Upper lobe of left lung (tissue), 6 donors: ENCODE measurements around the gene LYSMD1. TPM values are rescaled to one million over a fixed set of nuclear protein-coding genes. Genes with fewer than 3 reads are reported as not detected.
"Not testable (repeated sequence)": the region's sequence is repeated elsewhere in the genome, so short reads cannot be mapped to it uniquely, and the experiment has no call there.

ENCODE experiments used
- ATAC-seq, 2 donors: fragments of 200-7000 bp; cut with Tn5 transposase; one replicate each; pipeline ENCODE4 v1.9.1; 2022; ENCODE audit warnings: mild to moderate bottlenecking in 2 of 2, moderate library complexity in 2 of 2; ENCODE audit not compliant: low FRiP score in 2 of 2
- DNase-seq, 2 donors: peaks; one replicate each; pipeline ENCODE4 v3.0.0-alpha.2; 2019 to 2020
- H3K27ac ChIP-seq, 4 donors: fragments of 200-600 bp; sonication (generic); one replicate each; pipeline ENCODE4 v1.5.1; 2016 to 2019
- H3K27me3 ChIP-seq, 4 donors: fragments of 200-600 bp; sonication (generic); one replicate each; pipeline ENCODE4 v1.5.1; 2017 to 2019
- H3K36me3 ChIP-seq, 4 donors: fragments of 200-600 bp; sonication (generic); one replicate each; pipeline ENCODE4 v1.5.1; 2016 to 2019
- H3K4me1 ChIP-seq, 4 donors: fragments of 200-600 bp; sonication (generic); one replicate each; pipeline ENCODE4 v1.5.1; 2018 to 2019
- H3K4me3 ChIP-seq, 4 donors: fragments of 200-600 bp; sonication (generic); one replicate each; pipeline ENCODE4 v1.5.1; 2017 to 2019; ENCODE audit warnings: mild to moderate bottlenecking in 2 of 4, moderate library complexity in 1 of 4
- H3K9me3 ChIP-seq, 4 donors: fragments of 200-600 bp; sonication (generic); one replicate each; pipeline ENCODE4 v1.5.1; 2018 to 2019
- EP300 ChIP-seq, 4 donors: sonication (generic); formaldehyde crosslinking; IDR thresholded peaks; one replicate each; pipeline ENCODE4 v1.5.1; 2017; ENCODE audit warnings: antibody characterized with exemption in 4 of 4, control low read depth in 2 of 4
- POLR2A ChIP-seq, 4 donors: fragments of 450-650 bp; IDR thresholded peaks; one replicate each; pipeline ENCODE4 v1.5.1; 2016 to 2017; ENCODE audit warnings: antibody characterized with exemption in 4 of 4, mild to moderate bottlenecking in 2 of 4
- POLR2AphosphoS5 ChIP-seq, 2 donors: sonication (generic); formaldehyde crosslinking; IDR thresholded peaks; one replicate each; pipeline ENCODE4 v1.5.1; 2017; ENCODE audit warnings: antibody characterized with exemption in 2 of 2
- WGBS, 2 donors: methylation state at CpG; one replicate each; pipeline ENCODE4 v1.1.5; 2017 to 2018; 5-methylcytosine and 5-hydroxymethylcytosine counted together
- total RNA-seq, 6 donors: library from RNA; depleted of rRNA in 4 of 6; stranded (reverse); fragments of >200 nt in 4 of 6; gene quantifications; one replicate each; pipeline versions ENCODE4 v1.1.0 to v1.2.1, GENCODE V29; 2016 to 2021
- TF ChIP-seq, protein P1 (sequence below), 6 experiments: fragments of 450-650 bp in 4 of 6; fragments of 200-600 bp in 2 of 6; sonication (generic) in 2 of 6; IDR thresholded peaks; one replicate each; pipeline ENCODE4 v1.5.1; 2016 to 2019; ENCODE audit warnings: antibody characterized with exemption in 6 of 6
- donor health status: DM: no; HTN: no; CAD: no; lungs with moderate emphysema.
- donor health status: DM: no; HTN: yes; CAD: no; lungs with severe emphysema.

The LYSMD1 gene
- total RNA-seq, 6 donors from 2014 or later = 2.2 to 16.8 (median 6.2) TPM

DNA sequence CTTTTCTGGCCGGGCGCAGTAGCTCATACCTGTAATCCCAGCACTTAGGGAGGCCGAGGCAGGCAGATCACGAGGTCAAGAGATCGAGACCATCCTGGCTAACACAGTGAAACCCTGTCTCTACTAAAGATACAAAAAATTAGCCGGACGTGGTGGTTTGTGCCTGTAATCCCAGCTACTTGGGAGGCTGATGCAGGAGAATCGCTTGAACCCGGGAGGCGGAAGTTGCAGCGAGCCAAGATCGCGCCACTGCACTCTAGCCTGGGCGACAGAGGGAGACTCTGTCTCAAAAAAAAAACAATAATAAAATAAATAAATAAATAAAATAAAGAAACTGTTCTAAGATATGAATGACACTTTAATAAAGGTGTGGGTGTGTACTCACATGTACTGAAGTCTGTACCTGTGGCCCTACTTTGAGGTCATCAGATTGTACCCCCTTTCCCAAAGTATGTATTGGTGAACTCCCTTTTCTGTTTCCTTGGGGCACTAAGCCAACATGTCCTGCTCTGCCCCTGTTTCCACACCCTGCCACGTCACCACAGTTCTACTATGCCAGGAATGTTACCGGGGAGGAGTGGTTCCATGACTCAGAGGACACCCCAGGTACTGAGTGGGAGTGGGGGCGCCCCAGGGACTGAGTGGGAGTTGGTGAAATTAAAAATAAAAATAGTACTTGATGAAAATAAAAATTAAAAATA lies 29.3 kb upstream of the LYSMD1 start:
- Histone ChIP-seq H3K27ac (peak overlapping the region; percentile 69 to 77 (median 76)), H3K4me1 (peaks cover 12 to 37% (median 23%) of the 10 kb centered on the region in 4 donors), H3K4me3 (peak overlapping the region in 2 of 4 donors; percentile 14 to 25)
- H3K9me3 ChIP-seq, H3K36me3 ChIP-seq, H3K27me3 ChIP-seq: not testable (repeated sequence)
- DNase-seq (peak in 1 of 2 donors; percentile 85), ATAC-seq (peak; percentile 46 to 65)
- WGBS, 2 donors = 71 to 72% methylated on average over 17 of the region's 17 CpGs
- TF ChIP-seq EP300 (IDR thresholded peaks at IDR 0.05) (peak in 2 of 4 donors; percentile 42 to 83), POLR2AphosphoS5 (IDR thresholded peaks at IDR 0.05) (peak; percentile 61 to 72)

DNA sequence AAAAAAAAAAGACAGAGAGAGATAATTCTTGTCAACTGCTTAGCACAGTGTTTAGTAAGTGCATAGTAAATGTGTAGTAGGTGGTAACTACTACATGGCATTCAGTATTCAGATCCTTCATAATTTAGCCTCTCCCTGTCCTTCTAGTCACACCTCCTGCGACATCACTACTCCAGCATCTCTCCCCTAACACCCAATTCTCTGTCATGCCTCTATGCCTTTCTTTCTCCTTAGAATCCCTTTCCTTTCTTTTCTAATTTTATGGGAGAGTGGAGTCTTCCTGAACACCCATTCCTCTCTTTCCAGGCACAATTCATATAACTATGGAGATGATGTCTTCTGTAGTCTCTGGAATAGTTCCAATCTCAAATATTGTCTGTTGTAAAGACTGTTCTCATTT lies 28.2 kb upstream of the LYSMD1 start:
- H3K36me3 ChIP-seq = no peaks in the 10 kb centered on the region
- no peak overlapping the region for H3K4me3 ChIP-seq
- TF ChIP-seq POLR2A (IDR thresholded peaks at IDR 0.05) (no peak), EP300 (IDR thresholded peaks at IDR 0.05) (no peak), POLR2AphosphoS5 (IDR thresholded peaks at IDR 0.05) (no peak)
- TF ChIP-seq, protein P1, sequence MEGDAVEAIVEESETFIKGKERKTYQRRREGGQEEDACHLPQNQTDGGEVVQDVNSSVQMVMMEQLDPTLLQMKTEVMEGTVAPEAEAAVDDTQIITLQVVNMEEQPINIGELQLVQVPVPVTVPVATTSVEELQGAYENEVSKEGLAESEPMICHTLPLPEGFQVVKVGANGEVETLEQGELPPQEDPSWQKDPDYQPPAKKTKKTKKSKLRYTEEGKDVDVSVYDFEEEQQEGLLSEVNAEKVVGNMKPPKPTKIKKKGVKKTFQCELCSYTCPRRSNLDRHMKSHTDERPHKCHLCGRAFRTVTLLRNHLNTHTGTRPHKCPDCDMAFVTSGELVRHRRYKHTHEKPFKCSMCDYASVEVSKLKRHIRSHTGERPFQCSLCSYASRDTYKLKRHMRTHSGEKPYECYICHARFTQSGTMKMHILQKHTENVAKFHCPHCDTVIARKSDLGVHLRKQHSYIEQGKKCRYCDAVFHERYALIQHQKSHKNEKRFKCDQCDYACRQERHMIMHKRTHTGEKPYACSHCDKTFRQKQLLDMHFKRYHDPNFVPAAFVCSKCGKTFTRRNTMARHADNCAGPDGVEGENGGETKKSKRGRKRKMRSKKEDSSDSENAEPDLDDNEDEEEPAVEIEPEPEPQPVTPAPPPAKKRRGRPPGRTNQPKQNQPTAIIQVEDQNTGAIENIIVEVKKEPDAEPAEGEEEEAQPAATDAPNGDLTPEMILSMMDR (IDR thresholded peaks at IDR 0.05) = no peak
- whole genome bisulfite sequencing, 2 donors = 77 to 95% methylated on average over 1 of the region's 1 CpG
- H3K27ac ChIP-seq = peak overlapping the region in 1 of 4 donors; percentile 77
- ATAC-seq (no peak), DNase-seq (no peak)
- H3K27me3 ChIP-seq = no peaks in the 10 kb centered on the region
- H3K9me3 ChIP-seq = no peaks in the 10 kb centered on the region
- peaks cover 12 to 35% (median 20%) of the 10 kb centered on the region in 4 donors for H3K4me1 ChIP-seq

DNA sequence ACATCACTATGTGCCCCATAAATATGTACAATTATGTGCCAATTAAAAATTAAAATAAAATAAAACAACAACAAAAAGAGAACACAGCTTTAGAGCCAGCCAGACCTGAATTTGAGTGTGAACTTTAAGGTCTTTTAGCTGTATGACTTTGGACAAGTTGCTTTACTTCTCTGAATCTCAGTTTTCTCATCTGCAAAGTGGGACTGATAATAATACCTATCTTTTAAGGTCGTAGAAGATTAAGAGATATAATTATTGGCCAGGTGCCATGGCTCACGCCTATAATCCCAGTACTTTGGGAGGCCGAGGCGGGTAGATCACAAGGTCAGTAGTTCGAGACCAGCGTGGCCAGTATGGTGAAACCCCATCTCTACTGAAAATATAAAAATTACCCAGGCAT lies 27.6 kb upstream of the LYSMD1 start:
- 64 to 79% methylated on average over 6 of the region's 6 CpGs for WGBS, 2 donors
- no peak for ATAC-seq

DNA sequence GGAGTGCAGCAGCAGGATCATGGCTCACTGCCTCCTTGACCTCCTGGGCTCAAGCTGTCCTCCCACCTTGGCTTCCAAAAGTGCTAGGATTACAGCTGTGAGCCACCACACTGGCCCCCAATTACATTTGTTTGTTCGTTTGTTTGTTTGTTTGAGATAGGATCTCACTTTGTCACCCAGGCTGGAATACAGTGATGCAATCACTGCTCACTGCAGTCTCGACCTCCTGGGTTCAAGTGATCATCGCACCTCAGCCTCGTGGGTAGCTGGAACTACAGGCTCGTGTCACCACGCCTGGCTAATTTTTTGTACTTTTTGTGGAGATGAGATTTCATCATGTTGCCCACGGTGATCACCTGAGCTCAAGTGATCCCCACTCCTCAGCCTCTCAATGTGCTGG lies 26.3 kb upstream of the LYSMD1 start:
- TF ChIP-seq, protein P1 (IDR thresholded peaks at IDR 0.05) = no peak
- TF ChIP-seq POLR2AphosphoS5 (IDR thresholded peaks at IDR 0.05) (no peak), POLR2A (IDR thresholded peaks at IDR 0.05) (no peak), EP300 (IDR thresholded peaks at IDR 0.05) (no peak)
- Histone ChIP-seq H3K4me3 (no peak overlapping the region), H3K27me3 (no peaks in the 10 kb centered on the region), H3K27ac (no peak overlapping the region), H3K4me1 (peaks cover 13 to 40% (median 24%) of the 10 kb centered on the region in 4 donors), H3K36me3 (no peaks in the 10 kb centered on the region), H3K9me3 (no peaks in the 10 kb centered on the region)
- DNase-seq (no peak), ATAC-seq (no peak)
- WGBS, 2 donors = 74 to 78% methylated on average over 7 of the region's 7 CpGs

More for the DNA sequence above, 27.6 kb upstream of the LYSMD1 start:
- H3K27ac ChIP-seq = no peak overlapping the region
- H3K9me3 ChIP-seq = no peaks in the 10 kb centered on the region
- peaks cover 18 to 40% (median 26%) of the 10 kb centered on the region in 4 donors for H3K4me1 ChIP-seq
- no peak for TF ChIP-seq EP300 (IDR thresholded peaks at IDR 0.05)
- TF ChIP-seq POLR2AphosphoS5 (IDR thresholded peaks at IDR 0.05) = no peak
- TF ChIP-seq POLR2A (IDR thresholded peaks at IDR 0.05) = no peak
- TF ChIP-seq, protein P1 (IDR thresholded peaks at IDR 0.05) = no peak
- no peak for DNase-seq
- no peaks in the 10 kb centered on the region for H3K36me3 ChIP-seq
- no peak overlapping the region for H3K4me3 ChIP-seq
- H3K27me3 ChIP-seq = no peaks in the 10 kb centered on the region

DNA sequence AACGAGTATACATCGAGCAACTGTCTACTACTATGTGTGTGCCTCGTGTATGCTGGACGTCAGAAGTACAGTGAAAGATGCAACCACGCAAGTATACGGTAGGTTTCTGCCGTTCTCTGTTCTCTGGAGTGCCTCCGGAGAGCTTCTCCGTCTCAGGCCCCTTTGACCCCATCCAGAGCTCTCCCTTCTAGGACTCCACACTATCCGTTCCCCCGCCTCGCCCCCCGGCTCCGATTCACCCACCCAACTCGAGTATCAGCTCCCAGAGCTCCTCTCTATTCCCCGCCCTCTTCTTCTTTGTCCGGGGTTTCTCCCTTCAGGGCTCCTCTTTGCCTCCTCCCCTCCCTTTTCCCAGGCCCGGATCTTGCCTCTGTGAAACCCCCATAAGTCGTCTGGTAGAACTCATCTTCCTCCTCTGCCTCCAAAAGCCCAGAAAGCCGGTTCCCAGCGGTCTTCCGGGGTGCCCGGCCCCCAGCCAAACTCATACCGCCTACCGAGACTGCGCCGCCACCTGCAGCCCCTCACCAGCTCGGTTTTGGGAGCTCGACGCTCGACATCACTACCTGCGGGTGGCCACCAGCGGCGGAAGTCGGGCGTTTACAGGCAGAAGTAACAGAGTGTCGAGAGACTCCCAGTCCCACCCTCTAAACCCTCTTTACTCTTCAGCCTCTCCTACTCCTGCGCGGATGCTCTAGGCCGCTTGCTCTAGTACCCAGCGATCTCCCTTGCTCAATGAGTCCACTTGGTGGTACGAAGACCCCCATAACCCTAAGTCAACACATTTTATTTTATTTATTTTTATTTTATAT lies 24.1 kb upstream of the LYSMD1 start, which contains the start of gene VPS72:
VPS72 (minus strand) TSS at position 561 of the 809 bp plus-strand sequence; CDS start at position 485, 76 bp downstream.
- Histone ChIP-seq H3K36me3 (peaks cover 9 to 11% (median 10%) of the 10 kb centered on the region in 4 donors), H3K27me3 (no peaks in the 10 kb centered on the region), H3K9me3 (no peaks in the 10 kb centered on the region), H3K27ac (peak within 1 kb of the TSS; percentile 69 to 91 (median 86)), H3K4me1 (peaks cover 12 to 26% (median 16%) of the 10 kb centered on the region in 4 donors), H3K4me3 (peak within 1 kb of the TSS; percentile 75 to 88 (median 82))
- TF ChIP-seq POLR2AphosphoS5 (IDR thresholded peaks at IDR 0.05) (peak; percentile 56 to 88), POLR2A (IDR thresholded peaks at IDR 0.05) (peak in 3 of 4 donors; percentile 32 to 68 (median 43)), EP300 (IDR thresholded peaks at IDR 0.05) (peak in 1 of 4 donors; percentile 71)
- TF ChIP-seq, protein P1 (IDR thresholded peaks at IDR 0.05) = peak in 5 of 6 experiments; percentile 30 to 61 (median 41)
- ATAC-seq (peak; percentile 96 to 99), DNase-seq (peak; percentile 90 to 94)
- 1% methylated on average over 37 to 42 of the region's 42 CpGs for WGBS, 2 donors

DNA sequence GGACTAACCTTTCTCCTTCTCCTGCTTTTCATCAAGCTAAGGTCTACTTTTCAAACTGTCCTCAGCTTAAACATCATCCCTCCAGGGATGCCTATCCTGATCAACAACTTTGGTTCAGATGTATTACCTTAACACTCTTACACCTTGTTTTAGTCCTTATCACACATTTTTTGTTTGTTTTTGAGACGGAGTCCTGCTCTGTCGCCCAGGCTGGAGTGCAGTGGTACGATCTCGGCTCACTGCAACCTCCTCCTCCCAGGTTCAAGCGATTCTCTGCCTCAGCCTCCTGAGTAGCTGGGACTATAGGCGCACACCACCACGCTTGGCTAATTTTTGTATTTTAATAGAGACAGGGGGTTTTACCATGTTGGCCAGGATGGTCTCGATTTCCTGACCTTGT lies 23.0 kb upstream of the LYSMD1 start:
- Histone ChIP-seq H3K27ac (peak overlapping the region in 1 of 4 donors; percentile 91), H3K4me1 (peaks cover 12 to 26% (median 16%) of the 10 kb centered on the region in 4 donors), H3K4me3 (peak overlapping the region in 3 of 4 donors; percentile 75 to 88 (median 87)), H3K36me3 (peaks cover 20 to 23% (median 21%) of the 10 kb centered on the region in 4 donors)
- not testable (repeated sequence) for DNase-seq, H3K27me3 ChIP-seq, ATAC-seq, H3K9me3 ChIP-seq
- WGBS, 2 donors = 64 to 70% methylated on average over 8 of the region's 8 CpGs
